Measurements from ENCODE around the gene APOL1. TPM values are rescaled to one million over a fixed set of nuclear protein-coding genes. Genes with fewer than 3 reads are reported as not detected.

APOL1 gene
- total and polyA plus RNA-seq, 9 of the 15 experiments (the other 6 are each of a cell fraction or from before 2014, with no cell fraction given) = 2.5 to 9.7 (median 5.6) TPM

- BruUV-seq (replicated peaks) = no TSS peak
- H3K4me1 ChIP-seq (replicated peaks in 1 of 2; ENCODE audit: control insufficient read depth in 2 of 2, insufficient read depth in 2 of 2, low read length in 2 of 2) = peaks cover 4 to 6% of the 10 kb centered on the region in 2 experiments; a peak in 4 of 5 replicates
- H3K4me2 ChIP-seq (ENCODE audit: insufficient read depth, low read length) = peak overlapping the region; percentile 97
- peaks cover 3% of the 10 kb centered on the region; the same call in 1 of the 3 replicates for H3K36me3 ChIP-seq (ENCODE audit: control insufficient read depth, insufficient read depth, low read length)
- TF ChIP-seq ID3 (CRISPR knock-in tag; IDR thresholded peaks at IDR 0.05) (no peak), ID3 (tag; IDR thresholded peaks at IDR 0.05) (no peak), LEF1 (IDR thresholded peaks at IDR 0.05) (no peak), ZNF740 (CRISPR knock-in tag; IDR thresholded peaks at IDR 0.05) (no peak), ZNF740 (tag; IDR thresholded peaks at IDR 0.05) (no peak), ZNF184 (CRISPR knock-in tag; IDR thresholded peaks at IDR 0.05) (0 out of 2 replicates have a peak, but pooled peaks have one; percentile 47), TAF9B (IDR thresholded peaks at IDR 0.05; ENCODE audit: partially characterized antibody) (peak; percentile 5), NFIC (IDR thresholded peaks at IDR 0.05) (peak; percentile 59), RFX7 (CRISPR knock-in tag; IDR thresholded peaks at IDR 0.05) (no peak), SRSF1 (IDR thresholded peaks at IDR 0.05; ENCODE audit: low read depth, low read length) (no peak), HMG20A (CRISPR knock-in tag; conservative IDR thresholded peaks at IDR 0.05) (no peak)
- peak overlapping the region; percentile 94 for H2AFZ ChIP-seq (ENCODE audit: low read depth, low read length)
- intact Hi-C loops (cut with micrococcal nuclease) (loop anchor here (5.0 kb wide), 1 partner anchor 39 kb away; no protein-coding TSS in a partner anchor), in situ Hi-C loops (cut with MboI) (no loop called here)
- peak; percentile 66 for ATAC-seq
- peaks cover 2% of the 10 kb centered on the region; the same call in 1 of the 2 replicates for H3K9me3 ChIP-seq (replicated peaks; ENCODE audit: control insufficient read depth, insufficient read depth, low read depth, low read length)
- peak overlapping the region; percentile 59 for H3K4me3 ChIP-seq
- H3K27ac ChIP-seq (ENCODE audit: extremely low read depth, low read depth, low read length) = peak overlapping the region; percentile 87
- ChIA-PET POLR2A (interaction anchor here (0.6 to 3.2 kb wide), 9 partner anchors 8 to 252 kb away, joined by 3 to 15 read pairs (median 3); partner anchors contain the start of genes APOL1 and APOL3), CTCF (ENCODE audit: low intra/inter-chr PET ratio) (no interaction called here)
- H3K9ac ChIP-seq (ENCODE audit: insufficient read depth in 1 of 2, low read depth in 2 of 2, low read length in 2 of 2) = peak overlapping the region; percentile 74 to 89
- peak; percentile 36 to 48 (median 45) for DNase-seq (ENCODE audit: extremely low read depth in 1 of 4, low spot score in 3 of 4)
- no peaks in the 10 kb centered on the region for H4K20me1 ChIP-seq (replicated peaks; ENCODE audit: control insufficient read depth, insufficient read depth, low read length)
- peaks cover 23% of the 10 kb centered on the region for H3K79me2 ChIP-seq (ENCODE audit: control insufficient read depth, insufficient read depth, low read length)
- WGBS (ENCODE audit: insufficient coverage, low coverage, missing lambda C conversion rate) = 0% methylated on average over 5 of the region's 5 CpGs
- no peaks in the 10 kb centered on the region for H3K27me3 ChIP-seq (ENCODE audit: control insufficient read depth in 2 of 2, insufficient read depth in 2 of 2, low read length in 2 of 2)
- H3K9me1 ChIP-seq (ENCODE audit: control insufficient read depth, insufficient read depth, low read length) = no peaks in the 10 kb centered on the region
- FAIRE-seq = peak; percentile 70
Observed at GRCh38 chr22:36238373-36239149, 14.4 kb upstream of the APOL1 start.

Data from K562 (cell line).